ENCODE data around the gene TTYH2. TPM values are rescaled to one million over a fixed set of nuclear protein-coding genes. Genes with fewer than 3 reads are reported as not detected.
A peak's percentile ranks its signal among the peaks of the same experiment; 100 is the strongest.

TTYH2 gene
- total RNA-seq, 1 donor from 2014 or later: 7.4 TPM

- ATAC-seq (no peak), DNase-seq (no peak)
- Histone ChIP-seq H3K4me3 (no peak overlapping the region), H3K36me3 (no peaks in the 10 kb centered on the region), H3K27ac (no peak overlapping the region), H3K27me3 (peaks cover 7% of the 10 kb centered on the region), H3K9me3 (no peaks in the 10 kb centered on the region), H3K4me1 (peaks cover 8% of the 10 kb centered on the region)
- TF ChIP-seq CTCF (IDR thresholded peaks at IDR 0.05): no peak
- intact Hi-C loops (cut with DNase I): no loop called here
Observed at GRCh38 chr17:74270333-74270732, 57.0 kb downstream of the TTYH2 start.

- peaks cover 7% of the 10 kb centered on the region for H3K27me3 ChIP-seq
- no peak for DNase-seq
- H3K4me3 ChIP-seq: no peak overlapping the region
- H3K4me1 ChIP-seq: peaks cover 10% of the 10 kb centered on the region
- TF ChIP-seq CTCF (IDR thresholded peaks at IDR 0.05): no peak
- intact Hi-C loops (cut with DNase I): no loop called here
- no peaks in the 10 kb centered on the region for H3K36me3 ChIP-seq
- H3K9me3 ChIP-seq: no peaks in the 10 kb centered on the region
- H3K27ac ChIP-seq: no peak overlapping the region
- ATAC-seq: peak; percentile 9
Observed at GRCh38 chr17:74271281-74271680, 57.9 kb downstream of the TTYH2 start.

GRCh38 chr17:74271901-74272561, 58.7 kb downstream of the TTYH2 start:
- Histone ChIP-seq H3K36me3 (no peaks in the 10 kb centered on the region), H3K4me3 (no peak overlapping the region), H3K27me3 (peaks cover 7% of the 10 kb centered on the region), H3K27ac (no peak overlapping the region), H3K9me3 (no peaks in the 10 kb centered on the region), H3K4me1 (peaks cover 13% of the 10 kb centered on the region)
- ATAC-seq (peak; percentile 44), DNase-seq (peak; percentile 82)
- TF ChIP-seq CTCF (IDR thresholded peaks at IDR 0.05): no peak
- intact Hi-C loops (cut with DNase I): no loop called here

- H3K36me3 ChIP-seq: no peaks in the 10 kb centered on the region
- ATAC-seq (no peak), DNase-seq (no peak)
- no peak overlapping the region for H3K27ac ChIP-seq
- intact Hi-C loops (cut with DNase I): no loop called here
- peaks cover 7% of the 10 kb centered on the region for H3K27me3 ChIP-seq
- no peaks in the 10 kb centered on the region for H3K9me3 ChIP-seq
- no peak for TF ChIP-seq CTCF (IDR thresholded peaks at IDR 0.05)
- H3K4me1 ChIP-seq: peaks cover 13% of the 10 kb centered on the region
- no peak overlapping the region for H3K4me3 ChIP-seq
Observed at GRCh38 chr17:74272731-74273201, 59.4 kb downstream of the TTYH2 start.

- H3K27me3 ChIP-seq: peaks cover 7% of the 10 kb centered on the region
- no peak within 1 kb of the TSS for H3K27ac ChIP-seq
- H3K9me3 ChIP-seq: no peaks in the 10 kb centered on the region
- DNase-seq: no peak
- H3K36me3 ChIP-seq: no peaks in the 10 kb centered on the region
- peaks cover 13% of the 10 kb centered on the region for H3K4me1 ChIP-seq
- intact Hi-C loops (cut with DNase I): no loop called here
- no peak for TF ChIP-seq CTCF (IDR thresholded peaks at IDR 0.05)
- H3K4me3 ChIP-seq: no peak within 1 kb of the TSS
- ATAC-seq: no peak
Observed at GRCh38 chr17:74274060-74274708, 60.8 kb downstream of the TTYH2 start, which contains the start of gene DNAI2. Gene DNAI2, plus strand, starts transcription at chr17:74274234. Its CDS starts 7,584 bp downstream, at chr17:74281818.

Data from upper lobe of right lung (tissue), 1 donor.